ENCODE results near the gene NME4.
"Not testable (repeated sequence)": the region's sequence is repeated elsewhere in the genome, so short reads cannot be mapped to it uniquely, and the experiment has no call there.

Gene NME4

GRCh38 chr16:375212-375611, 21.8 kb upstream of the NME4 start:
- DNase-seq (ENCODE audit: extremely low read depth, low read depth), result no peak
- TF ChIP-seq CTCF (IDR thresholded peaks at IDR 0.05; ENCODE audit: low read depth, low read length), result no peak

- no peak for TF ChIP-seq CTCF (IDR thresholded peaks at IDR 0.05; ENCODE audit: low read depth, low read length)
- no peak for DNase-seq (ENCODE audit: extremely low read depth, low read depth)
These were observed 20.8 kb upstream of the NME4 start for GRCh38 chr16:375927-376816.

- TF ChIP-seq CTCF (IDR thresholded peaks at IDR 0.05; ENCODE audit: low read depth, low read length), result no peak
- no peak for DNase-seq (ENCODE audit: extremely low read depth, low read depth)
These were observed 20.1 kb upstream of the NME4 start for GRCh38 chr16:376817-377418.

GRCh38 chr16:377419-377951, 19.5 kb upstream of the NME4 start:
- no peak for DNase-seq (ENCODE audit: extremely low read depth, low read depth)
- no peak for TF ChIP-seq CTCF (IDR thresholded peaks at IDR 0.05; ENCODE audit: low read depth, low read length)

GRCh38 chr16:378113-378820, 18.7 kb upstream of the NME4 start:
- DNase-seq (ENCODE audit: extremely low read depth, low read depth), result not testable (repeated sequence)

- TF ChIP-seq CTCF (IDR thresholded peaks at IDR 0.05; ENCODE audit: low read depth, low read length), result no peak
- DNase-seq (ENCODE audit: extremely low read depth, low read depth), result no peak
These were observed 18.2 kb upstream of the NME4 start for GRCh38 chr16:378821-379182.

GRCh38 chr16:379183-379960, 17.6 kb upstream of the NME4 start:
- DNase-seq (ENCODE audit: extremely low read depth, low read depth), result no peak

More at GRCh38 chr16:379183-379960, 17.6 kb upstream of the NME4 start:
- no peak for TF ChIP-seq CTCF (IDR thresholded peaks at IDR 0.05; ENCODE audit: low read depth, low read length)

Measured in AG09319 (cell line).